Right lobe of liver (tissue), 4 donors: ENCODE results near the gene RIPK4.

Source experiments
- CTCF ChIP-seq, 4 donors: fragments of 200-600 bp in 3 of 4; fragments of 450-650 bp in 1 of 4; IDR thresholded peaks; one replicate each; pipeline versions ENCODE4 v1.5.1 to v1.8.0; 2016 to 2022; ENCODE audit warnings: antibody characterized with exemption in 4 of 4, mild to moderate bottlenecking in 2 of 4
- POLR2A ChIP-seq: fragments of 450-650 bp; IDR thresholded peaks from one replicate; pipeline ENCODE4 v1.6.1; 2017; ENCODE audit warnings: antibody characterized with exemption, mild to moderate bottlenecking
- donor health status: DM: no; HTN: no; CAD: no.
- donor health status: DM: no; HTN: no; CAD: no.
- donor health status: DM: no; HTN: yes; CAD: no.

- TF ChIP-seq POLR2A (no peak), CTCF (IDR thresholded peaks at IDR 0.05) (no peak)
Measured at GRCh38 chr21:41779659-41780058, 12.8 kb upstream of the RIPK4 start.
